GM12878 (cell line): ENCODE data around the gene ARSD.

Experiments used
- HDAC6 ChIP-seq: fragments of 200-600 bp; sonication (generic); IDR thresholded peaks from one replicate; pipeline ENCODE4 v1.8.0; 2017; ENCODE audit warnings: antibody characterized with exemption; ENCODE audit not compliant: unreplicated experiment
- MXI1 ChIP-seq: fragments of 150-350 bp; IDR thresholded peaks from 2 replicates; pipeline ENCODE4 v1.6.1; 2011; ENCODE audit warnings: low read depth, mild to moderate bottlenecking, inconsistent platforms, low read length, improper control_type of control experiment
- MYC ChIP-seq: IDR thresholded peaks from 2 replicates; pipeline ENCODE4 v1.6.1; 2011; ENCODE audit warnings: mild to moderate bottlenecking, low read length, moderate library complexity, inconsistent platforms; ENCODE audit not compliant: insufficient read depth, insufficient replicate concordance, insufficient read length, severe bottlenecking
- NRF1 ChIP-seq: conservative IDR thresholded peaks from 2 replicates; pipeline ENCODE4 v1.6.1; 2011; ENCODE audit warnings: mild to moderate bottlenecking, low read depth, low read length, improper control_type of control experiment
- POLR2A ChIP-seq: IDR thresholded peaks from 2 replicates; pipeline ENCODE4 v1.6.1; 2011; ENCODE audit warnings: low read depth, mild to moderate bottlenecking, low read length
- POLR2AphosphoS5 ChIP-seq: IDR thresholded peaks from 2 replicates; pipeline ENCODE4 v1.6.1; 2011; ENCODE audit warnings: mild to moderate bottlenecking, low read length, inconsistent platforms
- RELA ChIP-seq: fragments of 450-650 bp; IDR thresholded peaks from 2 replicates; pipeline ENCODE4 v1.8.0; 2014; ENCODE audit warnings: borderline replicate concordance; ENCODE audit not compliant: partially characterized antibody
- SMC3 ChIP-seq: IDR thresholded peaks from 2 replicates; pipeline ENCODE4 v1.6.1; 2011; ENCODE audit warnings: low read length, improper control_type of control experiment, borderline replicate concordance
- SPI1 ChIP-seq: IDR thresholded peaks from 2 replicates; pipeline ENCODE4 v1.6.1; 2011; ENCODE audit warnings: low read depth, mild to moderate bottlenecking, low read length, moderate library complexity, borderline replicate concordance; ENCODE audit not compliant: insufficient read depth
- SRF ChIP-seq, 2 experiments: IDR thresholded peaks; 2 replicates each; pipeline ENCODE4 v1.6.1; 2011; ENCODE audit warnings: low read depth in 2 of 2, low read length in 2 of 2, mild to moderate bottlenecking in 1 of 2, moderate library complexity in 1 of 2
- TCF12 ChIP-seq: IDR thresholded peaks from 2 replicates; pipeline ENCODE4 v1.6.1; 2011; ENCODE audit warnings: low read depth, mild to moderate bottlenecking, low read length
- TF ChIP-seq, protein P1 (sequence below): IDR thresholded peaks from 2 replicates; pipeline ENCODE4 v1.6.1; 2011; ENCODE audit warnings: low read depth, low read length, improper control_type of control experiment, borderline replicate concordance
- TF ChIP-seq, protein P2 (sequence below): fragments of 450-650 bp; IDR thresholded peaks from 2 replicates; pipeline ENCODE4 v1.6.1; 2018; ENCODE audit warnings: mild to moderate bottlenecking, low read depth, moderate library complexity; ENCODE audit not compliant: partially characterized antibody
- TF ChIP-seq, protein P3 (sequence below), 3 experiments: IDR thresholded peaks in 2 of 3; conservative IDR thresholded peaks in 1 of 3; 2 replicates each; pipeline ENCODE4 v1.5.1; 2011; ENCODE audit warnings: low read depth in 3 of 3, low read length in 3 of 3, mild to moderate bottlenecking in 3 of 3, control low read depth in 2 of 3, moderate library complexity in 2 of 3, inconsistent platforms in 1 of 3, mixed read lengths in 1 of 3; ENCODE audit not compliant: control insufficient read depth in 2 of 3, insufficient read depth in 1 of 3; ENCODE audit errors: extremely low read depth in 1 of 3

DNA sequence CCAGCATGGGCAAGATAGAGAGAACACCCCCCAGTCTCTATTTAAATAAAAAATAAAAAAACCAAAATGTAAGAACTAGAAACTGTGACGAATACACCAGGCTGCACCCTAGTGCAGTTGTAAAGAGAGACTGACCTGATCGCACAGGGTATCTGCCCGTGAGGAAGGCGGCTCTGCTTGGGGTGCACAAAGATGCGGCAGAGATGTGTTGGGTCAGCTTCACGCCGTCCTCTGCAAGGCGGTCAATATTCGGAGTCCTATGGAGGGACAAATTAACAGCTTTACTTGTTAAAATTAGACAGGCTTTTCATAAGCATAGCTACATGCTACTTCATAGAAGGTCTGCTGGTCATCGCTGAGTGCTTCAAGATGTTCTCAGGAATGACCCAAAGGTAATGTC is 26.1 kb upstream of the ARSD start:
- TF ChIP-seq, protein P1, sequence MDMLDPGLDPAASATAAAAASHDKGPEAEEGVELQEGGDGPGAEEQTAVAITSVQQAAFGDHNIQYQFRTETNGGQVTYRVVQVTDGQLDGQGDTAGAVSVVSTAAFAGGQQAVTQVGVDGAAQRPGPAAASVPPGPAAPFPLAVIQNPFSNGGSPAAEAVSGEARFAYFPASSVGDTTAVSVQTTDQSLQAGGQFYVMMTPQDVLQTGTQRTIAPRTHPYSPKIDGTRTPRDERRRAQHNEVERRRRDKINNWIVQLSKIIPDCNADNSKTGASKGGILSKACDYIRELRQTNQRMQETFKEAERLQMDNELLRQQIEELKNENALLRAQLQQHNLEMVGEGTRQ = no peak
- no peak for TF ChIP-seq RELA
- TF ChIP-seq, protein P2, sequence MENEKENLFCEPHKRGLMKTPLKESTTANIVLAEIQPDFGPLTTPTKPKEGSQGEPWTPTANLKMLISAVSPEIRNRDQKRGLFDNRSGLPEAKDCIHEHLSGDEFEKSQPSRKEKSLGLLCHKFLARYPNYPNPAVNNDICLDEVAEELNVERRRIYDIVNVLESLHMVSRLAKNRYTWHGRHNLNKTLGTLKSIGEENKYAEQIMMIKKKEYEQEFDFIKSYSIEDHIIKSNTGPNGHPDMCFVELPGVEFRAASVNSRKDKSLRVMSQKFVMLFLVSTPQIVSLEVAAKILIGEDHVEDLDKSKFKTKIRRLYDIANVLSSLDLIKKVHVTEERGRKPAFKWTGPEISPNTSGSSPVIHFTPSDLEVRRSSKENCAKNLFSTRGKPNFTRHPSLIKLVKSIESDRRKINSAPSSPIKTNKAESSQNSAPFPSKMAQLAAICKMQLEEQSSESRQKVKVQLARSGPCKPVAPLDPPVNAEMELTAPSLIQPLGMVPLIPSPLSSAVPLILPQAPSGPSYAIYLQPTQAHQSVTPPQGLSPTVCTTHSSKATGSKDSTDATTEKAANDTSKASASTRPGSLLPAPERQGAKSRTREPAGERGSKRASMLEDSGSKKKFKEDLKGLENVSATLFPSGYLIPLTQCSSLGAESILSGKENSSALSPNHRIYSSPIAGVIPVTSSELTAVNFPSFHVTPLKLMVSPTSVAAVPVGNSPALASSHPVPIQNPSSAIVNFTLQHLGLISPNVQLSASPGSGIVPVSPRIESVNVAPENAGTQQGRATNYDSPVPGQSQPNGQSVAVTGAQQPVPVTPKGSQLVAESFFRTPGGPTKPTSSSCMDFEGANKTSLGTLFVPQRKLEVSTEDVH = no peak
- TF ChIP-seq, protein P3, sequence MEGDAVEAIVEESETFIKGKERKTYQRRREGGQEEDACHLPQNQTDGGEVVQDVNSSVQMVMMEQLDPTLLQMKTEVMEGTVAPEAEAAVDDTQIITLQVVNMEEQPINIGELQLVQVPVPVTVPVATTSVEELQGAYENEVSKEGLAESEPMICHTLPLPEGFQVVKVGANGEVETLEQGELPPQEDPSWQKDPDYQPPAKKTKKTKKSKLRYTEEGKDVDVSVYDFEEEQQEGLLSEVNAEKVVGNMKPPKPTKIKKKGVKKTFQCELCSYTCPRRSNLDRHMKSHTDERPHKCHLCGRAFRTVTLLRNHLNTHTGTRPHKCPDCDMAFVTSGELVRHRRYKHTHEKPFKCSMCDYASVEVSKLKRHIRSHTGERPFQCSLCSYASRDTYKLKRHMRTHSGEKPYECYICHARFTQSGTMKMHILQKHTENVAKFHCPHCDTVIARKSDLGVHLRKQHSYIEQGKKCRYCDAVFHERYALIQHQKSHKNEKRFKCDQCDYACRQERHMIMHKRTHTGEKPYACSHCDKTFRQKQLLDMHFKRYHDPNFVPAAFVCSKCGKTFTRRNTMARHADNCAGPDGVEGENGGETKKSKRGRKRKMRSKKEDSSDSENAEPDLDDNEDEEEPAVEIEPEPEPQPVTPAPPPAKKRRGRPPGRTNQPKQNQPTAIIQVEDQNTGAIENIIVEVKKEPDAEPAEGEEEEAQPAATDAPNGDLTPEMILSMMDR (IDR thresholded peaks at IDR 0.05 in 2 of 3, conservative IDR thresholded peaks at IDR 0.05 in 1 of 3; ENCODE audit: control insufficient read depth in 2 of 3, extremely low read depth in 1 of 3, insufficient read depth in 1 of 3, low read depth in 3 of 3, low read length in 3 of 3) = no peak
- no peak for TF ChIP-seq SMC3
- TF ChIP-seq MYC = no peak
- no peak for TF ChIP-seq MXI1
- TF ChIP-seq POLR2A = no peak
- no peak for TF ChIP-seq POLR2AphosphoS5
- TF ChIP-seq HDAC6 = no peak
- TF ChIP-seq SRF (IDR thresholded peaks at IDR 0.05; ENCODE audit: low read depth in 2 of 2, low read length in 2 of 2) = no peak
- TF ChIP-seq NRF1 = no peak
- TF ChIP-seq TCF12 = no peak
- TF ChIP-seq SPI1 = no peak
